Fibroblast of lung (primary cell): ENCODE measurements around the gene BPGM. TPM values are rescaled to one million over a fixed set of nuclear protein-coding genes. Genes with fewer than 3 reads are reported as not detected.
"Not testable (repeated sequence)": the region's sequence is repeated elsewhere in the genome, so short reads cannot be mapped to it uniquely, and the experiment has no call there.

Experiments
- DNase-seq, 2 donors: peaks; one replicate each; pipeline versions ENCODE4 v3.0.0 to v3.0.0-alpha.2; 2010; ENCODE audit warnings: low read depth in 2 of 2
- H2AFZ ChIP-seq: 2 replicates; pipeline ENCODE4 v1.5.1; 2012; ENCODE audit warnings: low read length, control low read depth, inconsistent platforms
- H3K27ac ChIP-seq: 2 replicates; pipeline ENCODE4 v1.5.1; 2011; ENCODE audit warnings: low read length, control low read depth; ENCODE audit not compliant: insufficient read depth
- H3K27me3 ChIP-seq: 2 replicates; pipeline ENCODE4 v1.5.1; 2011; ENCODE audit warnings: mild to moderate bottlenecking, low read length; ENCODE audit not compliant: control insufficient read depth, insufficient read depth
- H3K36me3 ChIP-seq: 2 replicates; pipeline ENCODE4 v1.5.1; 2011; ENCODE audit warnings: low read length; ENCODE audit not compliant: control insufficient read depth, insufficient read depth
- H3K4me1 ChIP-seq: 2 replicates; pipeline ENCODE4 v1.5.1; 2011; ENCODE audit warnings: low read length; ENCODE audit not compliant: control insufficient read depth, insufficient read depth; ENCODE audit errors: extremely low read depth
- H3K4me2 ChIP-seq: 2 replicates; pipeline ENCODE4 v1.5.1; 2011; ENCODE audit warnings: low read length, control low read depth; ENCODE audit not compliant: insufficient read depth; ENCODE audit errors: extremely low read depth
- H3K4me3 ChIP-seq, 4 experiments: fragments of 200-600 bp in 1 of 4; sonication (generic) in 1 of 4; replicated peaks in 1 of 4; 2 replicates each; pipeline ENCODE4 v1.5.1; 2011 to 2016; ENCODE audit warnings: low read length in 4 of 4, low read depth in 3 of 4, mild to moderate bottlenecking in 3 of 4, control low read depth in 2 of 4, inconsistent platforms in 1 of 4, mixed read lengths in 1 of 4; ENCODE audit not compliant: insufficient read depth in 1 of 4; ENCODE audit errors: control extremely low read depth in 1 of 4
- H3K79me2 ChIP-seq: 2 replicates; pipeline ENCODE4 v1.5.1; 2012; ENCODE audit warnings: mild to moderate bottlenecking, low read length, inconsistent platforms; ENCODE audit not compliant: control insufficient read depth, insufficient read depth
- H3K9ac ChIP-seq: 2 replicates; pipeline ENCODE4 v1.5.1; 2011; ENCODE audit warnings: mild to moderate bottlenecking, low read length, control low read depth; ENCODE audit not compliant: insufficient read depth
- H3K9me3 ChIP-seq: 2 replicates; pipeline ENCODE4 v1.5.1; 2012; ENCODE audit warnings: low read depth, low read length; ENCODE audit not compliant: control insufficient read depth, insufficient read depth
- H4K20me1 ChIP-seq: 2 replicates; pipeline ENCODE4 v1.5.1; 2011; ENCODE audit warnings: low read length; ENCODE audit not compliant: control insufficient read depth, insufficient read depth; ENCODE audit errors: extremely low read depth
- EZH2 ChIP-seq: IDR thresholded peaks from 2 replicates; pipeline ENCODE4 v1.5.1; 2012; ENCODE audit warnings: low read length, control low read depth, mild to moderate bottlenecking; ENCODE audit errors: missing control alignments
- polyA plus RNA-seq, 2 donors: library from polyadenylated mRNA; depleted of rRNA in 1 of 2; stranded (reverse) in 1 of 2; unstranded in 1 of 2; fragments of >200 nt; gene quantifications; 2 replicates each; pipeline ENCODE4 v1.2.1, GENCODE V29; 2011 to 2012; ENCODE audit warnings: missing spikeins in 1 of 2
- total RNA-seq: library from RNA; depleted of rRNA; stranded (reverse); fragments of >200 nt; gene quantifications from 2 replicates; pipeline ENCODE4 v1.2.1, GENCODE V29; 2014
- TF ChIP-seq, protein P1 (sequence below), 2 donors: IDR thresholded peaks in 1 of 2; conservative IDR thresholded peaks in 1 of 2; 1 replicate in 1 of 2; 2 replicates in 1 of 2; pipeline ENCODE4 v1.5.1; 2011 to 2012; ENCODE audit warnings: low read length in 2 of 2, control low read depth in 1 of 2, inconsistent platforms in 1 of 2, low read depth in 1 of 2, mild to moderate bottlenecking in 1 of 2

Gene BPGM
- total and polyA plus RNA-seq, 2 donors (not counting 1 experiment from before 2014, with no cell fraction given) = 25.8 to 29.7 TPM

DNA sequence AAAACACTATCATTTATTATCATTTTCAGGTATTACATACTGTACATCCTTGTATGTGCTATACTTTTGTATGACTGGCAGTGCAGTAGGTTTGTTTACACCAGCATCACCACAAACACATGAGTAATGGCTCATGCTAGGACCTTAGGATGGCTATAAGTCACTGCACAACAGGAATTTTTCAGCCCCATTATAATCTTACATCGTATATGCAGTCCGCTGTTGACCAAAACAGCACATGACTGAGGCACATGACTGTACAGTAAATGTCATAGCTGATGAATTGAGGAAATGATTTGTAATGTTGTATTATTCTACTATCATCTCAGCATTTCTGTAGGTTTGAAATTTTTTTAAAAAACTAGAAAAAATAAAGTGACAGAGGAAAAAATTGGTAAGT lies 38.6 kb downstream of the BPGM start:
- DNase-seq = peak in 1 of 2 donors; percentile 32

DNA sequence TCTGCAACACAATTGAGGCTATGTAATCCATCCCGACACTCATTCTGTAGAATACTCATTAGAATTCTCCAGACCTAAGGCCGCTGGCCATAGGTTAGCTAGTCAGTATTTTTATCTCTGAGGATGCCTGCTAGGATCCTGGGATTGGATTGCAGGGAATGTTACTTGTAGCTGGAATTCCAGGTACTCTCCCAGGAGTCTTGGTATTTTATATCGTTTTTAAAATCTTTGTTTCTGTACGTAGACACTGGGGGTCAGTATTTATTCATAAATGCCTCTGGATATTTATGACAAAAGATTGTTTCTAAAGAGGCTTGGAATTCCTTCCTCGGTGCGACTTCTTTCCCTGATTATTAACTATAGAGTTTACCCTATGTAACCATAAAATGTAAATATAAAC lies 40.1 kb downstream of the BPGM start:
- no peak overlapping the region for H3K4me2 ChIP-seq
- H2AFZ ChIP-seq = no peak overlapping the region
- no peak for TF ChIP-seq EZH2
- TF ChIP-seq, protein P1, sequence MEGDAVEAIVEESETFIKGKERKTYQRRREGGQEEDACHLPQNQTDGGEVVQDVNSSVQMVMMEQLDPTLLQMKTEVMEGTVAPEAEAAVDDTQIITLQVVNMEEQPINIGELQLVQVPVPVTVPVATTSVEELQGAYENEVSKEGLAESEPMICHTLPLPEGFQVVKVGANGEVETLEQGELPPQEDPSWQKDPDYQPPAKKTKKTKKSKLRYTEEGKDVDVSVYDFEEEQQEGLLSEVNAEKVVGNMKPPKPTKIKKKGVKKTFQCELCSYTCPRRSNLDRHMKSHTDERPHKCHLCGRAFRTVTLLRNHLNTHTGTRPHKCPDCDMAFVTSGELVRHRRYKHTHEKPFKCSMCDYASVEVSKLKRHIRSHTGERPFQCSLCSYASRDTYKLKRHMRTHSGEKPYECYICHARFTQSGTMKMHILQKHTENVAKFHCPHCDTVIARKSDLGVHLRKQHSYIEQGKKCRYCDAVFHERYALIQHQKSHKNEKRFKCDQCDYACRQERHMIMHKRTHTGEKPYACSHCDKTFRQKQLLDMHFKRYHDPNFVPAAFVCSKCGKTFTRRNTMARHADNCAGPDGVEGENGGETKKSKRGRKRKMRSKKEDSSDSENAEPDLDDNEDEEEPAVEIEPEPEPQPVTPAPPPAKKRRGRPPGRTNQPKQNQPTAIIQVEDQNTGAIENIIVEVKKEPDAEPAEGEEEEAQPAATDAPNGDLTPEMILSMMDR (conservative IDR thresholded peaks at IDR 0.05 in 1 of 2, IDR thresholded peaks at IDR 0.05 in 1 of 2; ENCODE audit: low read depth in 1 of 2, low read length in 2 of 2) = peak; percentile 29 to 36
- H3K9ac ChIP-seq = no peak overlapping the region
- peak; percentile 39 to 66 for DNase-seq
- no peak overlapping the region for H3K4me3 ChIP-seq
- no peaks in the 10 kb centered on the region for H3K27me3 ChIP-seq
- no peaks in the 10 kb centered on the region for H3K9me3 ChIP-seq
- H3K27ac ChIP-seq = no peak overlapping the region
- H4K20me1 ChIP-seq = no peaks in the 10 kb centered on the region
- H3K4me1 ChIP-seq = peaks cover 8% of the 10 kb centered on the region
- no peaks in the 10 kb centered on the region for H3K79me2 ChIP-seq
- no peaks in the 10 kb centered on the region for H3K36me3 ChIP-seq

More for the DNA sequence above, 38.6 kb downstream of the BPGM start:
- TF ChIP-seq, protein P1 (conservative IDR thresholded peaks at IDR 0.05 in 1 of 2, IDR thresholded peaks at IDR 0.05 in 1 of 2; ENCODE audit: low read depth in 1 of 2, low read length in 2 of 2) = no peak
- no peak for TF ChIP-seq EZH2
- H3K36me3 ChIP-seq = no peaks in the 10 kb centered on the region
- no peak overlapping the region for H3K4me3 ChIP-seq
- H3K27ac ChIP-seq = no peak overlapping the region
- H3K4me2 ChIP-seq = no peak overlapping the region
- no peak overlapping the region for H3K9ac ChIP-seq
- no peaks in the 10 kb centered on the region for H3K79me2 ChIP-seq
- no peak overlapping the region for H2AFZ ChIP-seq
- no peaks in the 10 kb centered on the region for H3K27me3 ChIP-seq
- H3K9me3 ChIP-seq = no peaks in the 10 kb centered on the region
- no peaks in the 10 kb centered on the region for H4K20me1 ChIP-seq
- H3K4me1 ChIP-seq = no peaks in the 10 kb centered on the region

DNA sequence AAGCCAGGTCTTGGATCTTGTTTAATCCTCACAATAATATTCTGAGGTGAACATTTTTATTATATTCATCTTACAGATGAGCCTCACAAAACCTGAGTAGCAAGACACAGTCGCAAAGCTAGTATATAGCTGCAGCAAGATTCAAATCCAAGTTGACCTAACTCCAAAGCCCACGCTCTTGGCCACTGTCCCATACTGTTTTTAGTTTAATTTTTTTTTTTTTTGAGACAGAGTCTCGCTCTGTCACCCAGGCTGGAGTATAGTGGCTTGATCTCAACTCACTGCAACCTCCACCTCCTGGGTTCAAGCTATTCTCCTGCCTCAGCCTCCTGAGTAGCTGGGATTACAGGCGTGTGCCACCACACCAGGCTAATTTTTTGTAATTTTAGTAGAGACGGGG lies 42.9 kb downstream of the BPGM start:
- Histone ChIP-seq H2AFZ (peak overlapping the region; percentile 6), H3K4me3 (peak overlapping the region in 1 of 4 experiments; percentile 26), H3K4me2 (peak overlapping the region; percentile 55), H3K4me1 (peaks cover 15% of the 10 kb centered on the region)
- H4K20me1 ChIP-seq, H3K27me3 ChIP-seq, H3K9me3 ChIP-seq, H3K36me3 ChIP-seq, DNase-seq, H3K9ac ChIP-seq, H3K79me2 ChIP-seq, H3K27ac ChIP-seq: not testable (repeated sequence)
